Stimulated activated CD8-positive, alpha-beta memory T cell treated with anti-CD3 and anti-CD28 coated beads, Interleukin-2, amount 100 ng/mL, for 1 hour (primary cell): ENCODE results near the gene ICAM4.
A peak's percentile ranks its signal among the peaks of the same experiment; 100 is the strongest.
"Not testable (repeated sequence)": the region's sequence is repeated elsewhere in the genome, so short reads cannot be mapped to it uniquely, and the experiment has no call there.

Experiments
- DNase-seq, 2 donors: peaks; one replicate each; pipeline ENCODE4 v3.0.0-alpha.2; 2020; ENCODE audit warnings: low read depth in 2 of 2

ICAM4 gene

GRCh38 chr19:10286803-10287737, at the start of gene ICAM4:
Gene ICAM4, plus strand, starts transcription at chr19:10286955. Its CDS starts 58 bp downstream, at chr19:10287013.
- no peak for DNase-seq

- DNase-seq, result no peak
Observed at GRCh38 chr19:10237702-10238101, 49.1 kb upstream of the ICAM4 start.

- no peak for DNase-seq
Observed at GRCh38 chr19:10238172-10238783, 48.5 kb upstream of the ICAM4 start.

- not testable (repeated sequence) for DNase-seq
Observed at GRCh38 chr19:10241826-10242449, 44.8 kb upstream of the ICAM4 start.

- DNase-seq, result no peak
Observed at GRCh38 chr19:10243606-10244005, 43.1 kb upstream of the ICAM4 start.

GRCh38 chr19:10245189-10245939, 41.4 kb upstream of the ICAM4 start:
- no peak for DNase-seq

- no peak for DNase-seq
Observed at GRCh38 chr19:10246511-10246910, 40.2 kb upstream of the ICAM4 start.

- DNase-seq, result peak; percentile 85 to 88
Observed at GRCh38 chr19:10251792-10252694, 34.7 kb upstream of the ICAM4 start, which contains the start of gene MRPL4. Gene MRPL4, plus strand, starts transcription at chr19:10252214. Its CDS starts 40 bp downstream, at chr19:10252254.

- DNase-seq, result no peak
Observed at GRCh38 chr19:10252707-10253106, 34.0 kb upstream of the ICAM4 start.

- no peak for DNase-seq
Observed at GRCh38 chr19:10254244-10254643, 32.5 kb upstream of the ICAM4 start.

GRCh38 chr19:10255358-10255757, 31.4 kb upstream of the ICAM4 start:
- no peak for DNase-seq

GRCh38 chr19:10256551-10256950, 30.2 kb upstream of the ICAM4 start:
- no peak for DNase-seq

GRCh38 chr19:10256970-10257615, 29.7 kb upstream of the ICAM4 start:
- DNase-seq, result no peak

- no peak for DNase-seq
Observed at GRCh38 chr19:10258080-10258710, 28.6 kb upstream of the ICAM4 start.

- DNase-seq, result peak; percentile 66 to 71
Observed at GRCh38 chr19:10259162-10259905, 27.4 kb upstream of the ICAM4 start.

GRCh38 chr19:10260141-10260584, 26.6 kb upstream of the ICAM4 start:
- DNase-seq, result no peak

- no peak for DNase-seq
Observed at GRCh38 chr19:10262771-10263170, 24.0 kb upstream of the ICAM4 start.

- no peak for DNase-seq
Observed at GRCh38 chr19:10266706-10267105, 20.0 kb upstream of the ICAM4 start.

- no peak for DNase-seq
Observed at GRCh38 chr19:10268071-10268470, 18.7 kb upstream of the ICAM4 start.
